ENCODE data around the gene MED16. TPM values are rescaled to one million over a fixed set of nuclear protein-coding genes. Genes with fewer than 3 reads are reported as not detected.
"Not testable (repeated sequence)": the region's sequence is repeated elsewhere in the genome, so short reads cannot be mapped to it uniquely, and the experiment has no call there.

The MED16 gene
- total RNA-seq, 2 donors from 2014 or later = 42.0 to 61.8 TPM

DNA sequence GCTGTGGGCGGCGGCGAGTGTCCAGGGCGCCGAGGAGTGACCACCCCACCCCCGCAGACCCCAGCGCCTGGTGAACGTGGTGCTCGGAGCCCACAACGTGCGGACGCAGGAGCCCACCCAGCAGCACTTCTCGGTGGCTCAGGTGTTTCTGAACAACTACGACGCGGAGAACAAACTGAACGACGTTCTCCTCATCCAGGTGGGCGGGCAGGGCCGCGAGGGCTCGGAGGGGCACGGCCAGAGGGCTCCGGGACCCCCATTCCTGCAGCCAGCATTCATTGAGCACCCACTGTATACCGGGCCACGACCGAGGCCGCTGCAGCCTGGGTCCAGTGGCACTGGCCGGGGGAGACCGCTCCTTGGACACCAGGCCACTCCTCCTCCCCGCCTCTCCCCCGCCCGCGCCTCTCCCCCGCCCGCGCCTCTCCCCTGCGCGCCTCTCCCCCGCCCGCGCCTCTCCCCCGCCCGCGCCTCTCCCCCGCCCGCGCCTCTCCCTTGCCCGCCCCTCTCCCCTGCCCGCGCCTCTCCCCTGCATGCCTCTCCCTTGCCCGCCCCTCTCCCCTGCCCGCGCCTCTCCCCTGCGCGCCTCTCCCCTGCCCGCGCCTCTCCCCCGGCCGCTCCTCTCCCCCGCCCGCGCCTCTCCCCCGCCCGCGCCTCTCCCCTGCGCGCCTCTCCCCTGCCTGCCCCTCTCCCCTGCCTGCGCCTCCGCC, 49.0 kb downstream of the MED16 start:
- ATAC-seq (no peak), DNase-seq (ENCODE audit: low spot score in 2 of 2) (no peak)
- H3K27ac Mint-ChIP-seq = no peak overlapping the region
- no peaks in the 10 kb centered on the region for H3K36me3 Mint-ChIP-seq
- H3K9me3 Mint-ChIP-seq = no peaks in the 10 kb centered on the region

DNA sequence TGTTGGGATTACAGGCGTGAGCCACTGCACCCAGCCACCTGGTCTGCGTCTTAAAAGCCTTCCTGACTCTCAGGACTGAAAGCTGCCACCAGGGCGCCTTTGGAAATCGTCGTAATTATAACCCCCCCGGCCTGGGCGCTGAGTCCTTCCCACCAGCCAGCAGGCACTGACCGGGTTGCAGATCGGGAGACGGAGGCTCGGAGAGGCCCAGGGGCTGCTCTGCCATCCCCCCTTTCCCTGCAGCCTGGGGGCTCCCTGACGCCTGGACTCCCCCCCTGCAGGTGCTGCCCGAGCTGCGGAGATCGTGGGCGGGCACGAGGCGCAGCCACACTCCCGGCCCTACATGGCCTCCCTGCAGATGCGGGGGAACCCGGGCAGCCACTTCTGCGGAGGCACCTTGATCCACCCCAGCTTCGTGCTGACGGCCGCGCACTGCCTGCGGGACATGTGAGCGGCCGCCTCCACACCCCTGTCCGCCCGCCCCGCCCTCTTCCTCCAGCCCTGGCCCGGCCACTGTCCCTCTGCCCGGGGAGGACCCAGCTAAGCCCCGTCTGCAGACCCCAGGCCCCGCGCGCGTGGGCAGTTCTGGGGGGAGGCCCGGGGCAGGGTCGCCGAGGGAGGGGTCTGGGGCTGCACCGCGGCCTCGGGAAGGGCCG, 49.7 kb downstream of the MED16 start:
- ATAC-seq = no peak
- no peak for DNase-seq (ENCODE audit: low spot score in 2 of 2)
- H3K9me3 Mint-ChIP-seq = no peaks in the 10 kb centered on the region
- H3K27ac Mint-ChIP-seq = no peak overlapping the region
- no peaks in the 10 kb centered on the region for H3K36me3 Mint-ChIP-seq

GRCh38 chr19:842802-843179, 50.2 kb downstream of the MED16 start:
- ATAC-seq; H3K36me3 Mint-ChIP-seq; H3K27ac Mint-ChIP-seq; DNase-seq (ENCODE audit: low spot score in 2 of 2); H3K9me3 Mint-ChIP-seq: not testable (repeated sequence)

DNA sequence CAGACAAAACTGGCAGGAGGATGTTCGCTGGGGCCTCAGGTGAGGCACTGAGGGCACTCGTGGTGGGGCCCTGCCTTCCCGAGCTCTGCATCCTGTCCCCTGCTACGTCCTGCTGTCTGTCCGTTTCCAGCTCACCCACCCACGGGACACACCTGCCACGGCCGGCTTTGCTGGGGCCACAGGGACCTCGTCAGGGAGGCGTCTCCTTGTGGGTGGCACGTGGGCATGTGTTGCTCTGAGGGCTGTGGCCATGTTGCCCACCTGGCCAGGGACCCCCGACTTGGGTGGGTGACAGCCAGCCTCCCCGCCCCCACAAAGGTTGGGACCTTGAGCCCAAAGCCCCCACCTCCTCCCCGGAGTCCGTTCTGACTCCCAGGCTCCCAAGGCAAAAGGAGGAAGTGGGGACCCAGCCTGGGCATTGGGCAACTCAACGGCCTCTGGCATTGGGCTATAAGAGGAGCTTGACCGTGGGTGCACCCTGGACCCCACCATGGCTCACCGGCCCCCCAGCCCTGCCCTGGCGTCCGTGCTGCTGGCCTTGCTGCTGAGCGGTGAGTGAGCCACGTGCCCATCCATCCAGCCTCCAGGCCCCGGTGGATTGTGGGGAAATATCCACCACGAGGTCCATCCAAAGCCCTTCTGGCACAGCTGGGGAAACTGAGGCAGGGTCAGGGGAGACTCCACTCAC, 52.3 kb downstream of the MED16 start, which contains the start of gene PRTN3:
Gene PRTN3 (plus strand): TSS at position 481 of the 688 bp plus-strand sequence. CDS start 10 bp downstream, at position 491.
- Mint-ChIP-seq H3K36me3 (no peaks in the 10 kb centered on the region), H3K27ac (no peak within 1 kb of the TSS), H3K9me3 (no peaks in the 10 kb centered on the region)
- no peak for DNase-seq (ENCODE audit: low spot score in 2 of 2)
- ATAC-seq = no peak

DNA sequence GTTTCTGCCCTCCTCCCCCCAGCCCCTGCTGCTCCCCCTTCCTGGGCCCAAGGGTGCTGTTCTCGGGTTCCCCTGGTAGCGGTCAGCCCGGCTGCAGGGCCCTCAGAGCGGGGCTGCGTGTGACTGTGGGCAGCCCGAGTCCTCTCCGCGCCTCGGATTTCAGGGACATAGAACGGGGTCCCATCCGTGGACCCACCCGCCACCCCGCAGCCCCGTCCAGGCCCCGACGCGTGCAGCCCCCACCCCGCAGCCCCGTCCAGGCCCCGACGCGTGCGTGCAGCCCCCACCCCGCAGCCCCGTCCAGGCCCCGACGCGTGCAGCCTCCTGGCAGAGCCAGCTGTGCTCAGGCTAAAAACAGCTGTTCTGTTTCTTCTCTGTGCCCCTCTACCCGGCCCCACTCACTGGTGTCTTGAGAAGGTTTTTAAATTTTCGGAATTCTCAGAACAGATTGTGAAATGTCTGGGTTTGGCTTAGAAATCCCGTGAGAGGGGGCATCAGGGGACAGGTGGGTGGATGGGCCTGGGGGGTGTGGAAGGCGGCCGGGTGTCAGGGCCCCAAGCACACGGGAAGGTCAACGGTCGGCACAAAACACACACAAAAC, 57.7 kb downstream of the MED16 start:
- Mint-ChIP-seq H3K9me3 (no peaks in the 10 kb centered on the region), H3K27ac (no peak overlapping the region), H3K36me3 (no peaks in the 10 kb centered on the region)
- ATAC-seq = no peak
- DNase-seq (ENCODE audit: low spot score in 2 of 2) = no peak

GRCh38 chr19:834216-834615, 58.8 kb downstream of the MED16 start:
- ATAC-seq = no peak
- H3K27ac Mint-ChIP-seq = no peak overlapping the region
- no peaks in the 10 kb centered on the region for H3K9me3 Mint-ChIP-seq
- no peaks in the 10 kb centered on the region for H3K36me3 Mint-ChIP-seq
- no peak for DNase-seq (ENCODE audit: low spot score in 2 of 2)

GRCh38 chr19:831407-832369, 61.3 kb downstream of the MED16 start:
- DNase-seq (ENCODE audit: low spot score in 2 of 2) = no peak
- no peaks in the 10 kb centered on the region for H3K9me3 Mint-ChIP-seq
- no peak overlapping the region for H3K27ac Mint-ChIP-seq
- no peak for ATAC-seq
- H3K36me3 Mint-ChIP-seq = no peaks in the 10 kb centered on the region

DNA sequence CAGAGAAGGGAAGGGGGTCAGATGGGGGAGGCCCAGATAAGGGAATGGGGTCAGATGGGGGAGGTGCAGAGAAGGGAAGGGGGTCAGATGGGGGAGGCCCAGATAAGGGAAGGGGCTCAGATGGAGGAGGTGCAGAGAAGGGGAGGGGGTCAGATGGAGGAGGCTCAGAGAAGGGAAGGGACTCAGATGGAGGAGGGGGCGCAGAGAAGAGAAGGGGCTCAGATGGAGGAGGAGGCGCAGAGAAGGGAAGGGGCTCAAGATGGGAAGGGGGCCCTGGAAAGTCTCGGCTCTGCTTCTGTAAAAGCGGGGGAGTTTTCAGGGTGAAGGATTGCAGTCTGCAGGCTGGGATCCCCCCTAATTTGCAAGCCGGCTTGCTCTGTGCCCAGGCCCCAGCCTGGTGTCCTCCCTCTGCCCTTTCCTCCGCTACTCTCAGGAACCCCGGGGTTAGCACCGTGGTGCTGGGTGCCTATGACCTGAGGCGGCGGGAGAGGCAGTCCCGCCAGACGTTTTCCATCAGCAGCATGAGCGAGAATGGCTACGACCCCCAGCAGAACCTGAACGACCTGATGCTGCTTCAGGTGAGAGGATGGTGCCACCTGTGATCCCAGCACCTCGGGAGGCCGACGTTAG, 63.7 kb downstream of the MED16 start:
- ATAC-seq = no peak
- no peak for DNase-seq (ENCODE audit: low spot score in 2 of 2)
- no peaks in the 10 kb centered on the region for H3K36me3 Mint-ChIP-seq
- H3K27ac Mint-ChIP-seq = no peak overlapping the region
- no peaks in the 10 kb centered on the region for H3K9me3 Mint-ChIP-seq

DNA sequence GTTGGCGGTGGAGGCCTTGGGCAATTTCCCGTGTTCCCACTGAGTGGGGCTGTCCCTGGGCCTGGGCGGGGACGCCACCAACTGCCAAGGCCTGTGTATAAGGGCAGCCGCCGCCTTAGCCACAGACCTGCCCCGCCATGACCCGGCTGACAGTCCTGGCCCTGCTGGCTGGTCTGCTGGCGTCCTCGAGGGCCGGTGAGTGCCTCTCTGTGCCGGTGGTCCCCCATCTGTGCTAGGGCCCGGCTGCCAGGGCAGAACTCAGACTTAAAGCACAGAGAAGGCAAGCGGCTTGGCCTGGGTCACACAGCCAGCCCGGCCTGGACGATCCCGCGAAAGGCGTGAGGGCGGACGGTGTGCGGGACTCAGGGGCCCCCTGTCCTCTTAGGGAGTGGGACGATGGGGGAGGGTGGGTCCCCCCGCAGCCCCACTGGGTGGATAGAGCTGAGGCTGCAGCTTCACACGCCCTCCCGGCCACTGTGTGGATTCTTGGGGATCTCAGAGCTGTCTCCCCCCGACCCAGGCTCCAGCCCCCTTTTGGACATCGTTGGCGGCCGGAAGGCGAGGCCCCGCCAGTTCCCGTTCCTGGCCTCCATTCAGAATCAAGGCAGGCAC, 65.2 kb downstream of the MED16 start, which contains the start of gene AZU1:
Gene AZU1 (plus strand): TSS at position 128 of the 612 bp plus-strand sequence. CDS start 10 bp downstream, at position 138.
- Mint-ChIP-seq H3K36me3 (no peaks in the 10 kb centered on the region), H3K27ac (no peak within 1 kb of the TSS), H3K9me3 (no peaks in the 10 kb centered on the region)
- DNase-seq (ENCODE audit: low spot score in 2 of 2) (no peak), ATAC-seq (peak in 1 of 2 donors; percentile 20)

DNA sequence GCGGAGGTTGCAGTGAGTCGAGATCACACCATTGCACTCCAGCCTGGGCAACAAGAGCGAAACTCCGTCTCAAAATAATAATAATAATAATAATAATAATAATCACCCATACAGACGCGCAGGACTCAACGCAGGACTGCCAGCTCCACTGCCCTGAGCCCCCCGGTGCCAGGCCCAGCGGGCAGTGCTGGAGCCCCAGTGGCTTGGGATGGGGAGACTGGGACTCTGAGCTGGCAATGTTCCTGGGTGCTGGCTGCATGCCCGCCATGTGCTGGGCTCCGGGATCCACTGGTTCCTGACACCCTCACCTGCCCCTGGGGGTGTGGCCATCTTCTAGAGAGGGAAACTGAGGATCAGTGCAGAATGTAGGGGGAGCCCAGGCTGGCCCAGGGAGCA, 65.7 kb downstream of the MED16 start:
- DNase-seq (ENCODE audit: low spot score in 2 of 2) (no peak), ATAC-seq (no peak)
- H3K27ac Mint-ChIP-seq = no peak overlapping the region
- no peaks in the 10 kb centered on the region for H3K36me3 Mint-ChIP-seq
- no peaks in the 10 kb centered on the region for H3K9me3 Mint-ChIP-seq

GRCh38 chr19:825897-826644, 66.9 kb downstream of the MED16 start:
- Mint-ChIP-seq H3K27ac (no peak overlapping the region), H3K9me3 (no peaks in the 10 kb centered on the region), H3K36me3 (no peaks in the 10 kb centered on the region)
- DNase-seq (ENCODE audit: low spot score in 2 of 2) (no peak), ATAC-seq (no peak)

DNA sequence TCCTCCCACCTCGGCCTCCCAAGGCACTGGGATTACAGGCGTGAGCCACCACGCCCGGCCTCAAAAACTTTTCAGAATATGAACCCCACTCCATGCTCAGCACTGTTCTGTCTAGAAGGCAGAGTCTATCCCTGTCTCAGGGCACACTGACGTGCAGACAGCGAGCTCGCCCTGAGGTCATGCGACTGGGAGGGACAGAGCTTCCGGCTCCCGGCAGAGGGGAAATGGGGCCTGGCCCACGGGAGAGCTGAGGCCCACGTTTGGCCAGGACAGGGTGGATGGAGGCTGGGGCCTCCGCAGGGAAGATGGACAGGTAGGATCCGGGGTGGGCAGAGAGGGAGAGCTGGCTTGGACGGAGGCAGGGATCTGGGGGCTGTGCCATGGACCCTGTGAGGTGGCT, 68.1 kb downstream of the MED16 start:
- no peak for DNase-seq (ENCODE audit: low spot score in 2 of 2)
- Mint-ChIP-seq H3K27ac (no peak overlapping the region), H3K9me3 (no peaks in the 10 kb centered on the region), H3K36me3 (no peaks in the 10 kb centered on the region)
- ATAC-seq = no peak

GRCh38 chr19:823565-824121, 69.3 kb downstream of the MED16 start:
- Mint-ChIP-seq H3K9me3 (no peaks in the 10 kb centered on the region), H3K27ac (no peak overlapping the region), H3K36me3 (no peaks in the 10 kb centered on the region)
- ATAC-seq (no peak), DNase-seq (ENCODE audit: low spot score in 2 of 2) (no peak)

GRCh38 chr19:821825-822503, 71.0 kb downstream of the MED16 start, which contains the start of gene PLPPR3:
Gene PLPPR3, minus strand, starts transcription at chr19:821955. Its CDS starts 396 bp downstream, at chr19:821559.
- DNase-seq (ENCODE audit: low spot score in 2 of 2) = no peak

More at GRCh38 chr19:821825-822503, 71.0 kb downstream of the MED16 start, which contains the start of gene PLPPR3:
- peaks cover 0 to 1% of the 10 kb centered on the region in 2 donors for H3K9me3 Mint-ChIP-seq
- peak in 1 of 2 donors; percentile 6 for ATAC-seq
- no peaks in the 10 kb centered on the region for H3K36me3 Mint-ChIP-seq
- no peak within 1 kb of the TSS for H3K27ac Mint-ChIP-seq

Data from activated naive CD4-positive, alpha-beta T cell treated with anti-CD3 and anti-CD28 coated beads, Interleukin-2, amount 50 U/mL, for 72 hours (primary cell).